Measurements from ENCODE around the gene LPCAT4. TPM values are rescaled to one million over a fixed set of nuclear protein-coding genes. Genes with fewer than 3 reads are reported as not detected.

Gene LPCAT4
- total and polyA plus RNA-seq, 2 donors (not counting 3 experiments of a cell fraction or from before 2014, with no cell fraction given) = 49.3 to 51.3 TPM

- Histone ChIP-seq H3K9me3 (replicated peaks; ENCODE audit: control insufficient read depth, insufficient read depth, low read length) (no peaks in the 10 kb centered on the region), H3K9me1 (replicated peaks; ENCODE audit: control insufficient read depth, extremely low read depth, insufficient read depth, low read length) (no peaks in the 10 kb centered on the region), H3K27ac (ENCODE audit: insufficient read depth, low read depth, low read length) (no peak overlapping the region), H3K36me3 (ENCODE audit: control insufficient read depth in 2 of 2, extremely low read depth in 1 of 2, insufficient read depth in 2 of 2, low read length in 2 of 2) (no peaks in the 10 kb centered on the region), H3K4me3 (replicated peaks in 1 of 3; ENCODE audit: insufficient read depth in 1 of 3, low read depth in 1 of 3, low read length in 3 of 3) (no peak overlapping the region), H3K9ac (replicated peaks; ENCODE audit: extremely low read depth, insufficient read depth, low read length) (no peak overlapping the region), H3K27me3 (ENCODE audit: control insufficient read depth in 2 of 2, insufficient read depth in 2 of 2, low read length in 2 of 2) (no peaks in the 10 kb centered on the region), H3K4me1 (ENCODE audit: control insufficient read depth, extremely low read depth, insufficient read depth, low read length) (peaks cover 12% of the 10 kb centered on the region), H3K4me2 (ENCODE audit: insufficient read depth, low read length) (no peak overlapping the region), H2AFZ (ENCODE audit: low read depth, low read length) (no peak overlapping the region), H4K20me1 (replicated peaks; ENCODE audit: control insufficient read depth, extremely low read depth, insufficient read depth, low read length) (no peaks in the 10 kb centered on the region), H3K79me2 (ENCODE audit: control insufficient read depth, insufficient read depth, low read length) (no peaks in the 10 kb centered on the region)
- FAIRE-seq (no peak), DNase-seq (ENCODE audit: low read depth, low spot score) (no peak)
- intact Hi-C loops (cut with micrococcal nuclease) (no loop called here), dilution Hi-C loops (cut with MboI; ENCODE audit: extremely low pct_ligation_motif_present, low sequenced_read_pairs) (no loop called here)
- TF ChIP-seq MYC (IDR thresholded peaks at IDR 0.05; ENCODE audit: low read depth, low read length) = no peak
- TF ChIP-seq, protein P1, sequence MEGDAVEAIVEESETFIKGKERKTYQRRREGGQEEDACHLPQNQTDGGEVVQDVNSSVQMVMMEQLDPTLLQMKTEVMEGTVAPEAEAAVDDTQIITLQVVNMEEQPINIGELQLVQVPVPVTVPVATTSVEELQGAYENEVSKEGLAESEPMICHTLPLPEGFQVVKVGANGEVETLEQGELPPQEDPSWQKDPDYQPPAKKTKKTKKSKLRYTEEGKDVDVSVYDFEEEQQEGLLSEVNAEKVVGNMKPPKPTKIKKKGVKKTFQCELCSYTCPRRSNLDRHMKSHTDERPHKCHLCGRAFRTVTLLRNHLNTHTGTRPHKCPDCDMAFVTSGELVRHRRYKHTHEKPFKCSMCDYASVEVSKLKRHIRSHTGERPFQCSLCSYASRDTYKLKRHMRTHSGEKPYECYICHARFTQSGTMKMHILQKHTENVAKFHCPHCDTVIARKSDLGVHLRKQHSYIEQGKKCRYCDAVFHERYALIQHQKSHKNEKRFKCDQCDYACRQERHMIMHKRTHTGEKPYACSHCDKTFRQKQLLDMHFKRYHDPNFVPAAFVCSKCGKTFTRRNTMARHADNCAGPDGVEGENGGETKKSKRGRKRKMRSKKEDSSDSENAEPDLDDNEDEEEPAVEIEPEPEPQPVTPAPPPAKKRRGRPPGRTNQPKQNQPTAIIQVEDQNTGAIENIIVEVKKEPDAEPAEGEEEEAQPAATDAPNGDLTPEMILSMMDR (IDR thresholded peaks at IDR 0.05; ENCODE audit: extremely low read depth in 1 of 2, insufficient read depth in 1 of 2, low read depth in 1 of 2, low read length in 2 of 2) = no peak
- TF ChIP-seq POLR2A (IDR thresholded peaks at IDR 0.05; ENCODE audit: low read depth, low read length) = no peak
- TF ChIP-seq GATA2 (IDR thresholded peaks at IDR 0.05; ENCODE audit: insufficient read depth, insufficient read length, low read depth, low read length) = no peak
- TF ChIP-seq JUN (IDR thresholded peaks at IDR 0.05; ENCODE audit: borderline replicate concordance, insufficient read depth, insufficient read length, low read depth) = no peak
- no peak for TF ChIP-seq MAX (IDR thresholded peaks at IDR 0.05; ENCODE audit: insufficient read depth, insufficient read length)
- no peak for TF ChIP-seq POLR2AphosphoS5 (IDR thresholded peaks at IDR 0.05; ENCODE audit: insufficient read depth, low read depth, low read length)
- no peak for TF ChIP-seq EZH2 (IDR thresholded peaks at IDR 0.05; ENCODE audit: borderline replicate concordance, low read depth, low read length, severe bottlenecking)
- TF ChIP-seq FOS (IDR thresholded peaks at IDR 0.05; ENCODE audit: borderline replicate concordance, insufficient read depth, low read length) = no peak
- POLR2A ChIA-PET = no interaction called here
- CTCF ChIA-PET = interaction anchor here (1.6 kb wide), 1 partner anchor 105 kb away, joined by 4 read pairs; the partner anchor contains the start of gene KATNBL1
- BruUV-seq (replicated peaks) = no TSS peak
These were observed 52.2 kb downstream of the LPCAT4 start for GRCh38 chr15:34314491-34315490.

Data from endothelial cell of umbilical vein (primary cell).